SK-N-SH treated with all-trans-retinoic acid at 6 μM for 48 hours (cell line): ENCODE results near the gene CHRNB2.
A peak's percentile ranks its signal among the peaks of the same experiment; 100 is the strongest.

Source experiments
- ATAC-seq: fragments of 200-7000 bp; cut with Tn5 transposase; 3 replicates; pipeline ENCODE4 v1.9.1; 2020; ENCODE audit warnings: mild to moderate bottlenecking, moderate library complexity
- ARNTL ChIP-seq: fragments of 450-650 bp; formaldehyde crosslinking; IDR thresholded peaks from 2 replicates; pipeline ENCODE4 v1.5.0; 2020; ENCODE audit warnings: low read depth, mild to moderate bottlenecking, moderate library complexity, borderline replicate concordance
- BACH2 ChIP-seq: fragments of 250-450 bp; sonication (Bioruptor Pico); IDR thresholded peaks from 2 replicates; pipeline ENCODE4 v1.9.0; 2021; ENCODE audit warnings: mild to moderate bottlenecking, borderline replicate concordance
- CREB5 ChIP-seq: fragments of 250-450 bp; sonication (Bioruptor Pico); IDR thresholded peaks from 2 replicates; pipeline ENCODE4 v1.5.1; 2020; ENCODE audit warnings: low read depth, mild to moderate bottlenecking, moderate library complexity
- CSDC2 ChIP-seq: fragments of 250-450 bp; sonication (Bioruptor Pico); IDR thresholded peaks from 2 replicates; pipeline ENCODE4 v1.5.0; 2020; ENCODE audit warnings: mild to moderate bottlenecking, moderate library complexity
- CSRNP3 ChIP-seq: fragments of 250-450 bp; sonication (Bioruptor Pico); IDR thresholded peaks from 2 replicates; pipeline ENCODE4 v1.5.1; 2021; ENCODE audit warnings: mild to moderate bottlenecking, moderate library complexity
- ESRRG ChIP-seq: fragments of 250-450 bp; sonication (Bioruptor Pico); IDR thresholded peaks from 2 replicates; pipeline ENCODE4 v1.6.1; 2021; ENCODE audit warnings: mild to moderate bottlenecking
- GLIS3 ChIP-seq: fragments of 250-450 bp; sonication (Bioruptor Pico); IDR thresholded peaks from 2 replicates; pipeline ENCODE4 v1.5.0; 2020; ENCODE audit warnings: mild to moderate bottlenecking, moderate library complexity
- ISL1 ChIP-seq: fragments of 250-450 bp; sonication (Bioruptor Pico); IDR thresholded peaks from 2 replicates; pipeline ENCODE4 v2.1.2; 2022; ENCODE audit warnings: mild to moderate bottlenecking, moderate library complexity
- OSR1 ChIP-seq: fragments of 250-450 bp; sonication (Bioruptor Pico); IDR thresholded peaks from 2 replicates; pipeline ENCODE4 v1.8.0; 2022; ENCODE audit warnings: moderate library complexity, mild to moderate bottlenecking, inconsistent platforms
- PATZ1 ChIP-seq: fragments of 250-450 bp; sonication (Bioruptor Pico); IDR thresholded peaks from 2 replicates; pipeline ENCODE4 v1.8.0; 2020; ENCODE audit warnings: mild to moderate bottlenecking, moderate library complexity, borderline replicate concordance
- POU6F1 ChIP-seq: fragments of 250-450 bp; sonication (Bioruptor Pico); IDR thresholded peaks from 2 replicates; pipeline ENCODE4 v1.8.0; 2021; ENCODE audit warnings: low read depth, mild to moderate bottlenecking, moderate library complexity, borderline replicate concordance
- RARB ChIP-seq: fragments of 250-450 bp; sonication (Bioruptor Pico); IDR thresholded peaks from 2 replicates; pipeline ENCODE4 v1.8.0; 2021; ENCODE audit warnings: mild to moderate bottlenecking, moderate library complexity
- TCF4 ChIP-seq: fragments of 250-450 bp; sonication (Bioruptor Pico); IDR thresholded peaks from 2 replicates; pipeline ENCODE4 v1.8.0; 2021; ENCODE audit warnings: mild to moderate bottlenecking, moderate library complexity, borderline replicate concordance
- TSHZ2 ChIP-seq: fragments of 250-450 bp; sonication (Bioruptor Pico); IDR thresholded peaks from 2 replicates; pipeline ENCODE4 v1.5.0; 2020; ENCODE audit warnings: mild to moderate bottlenecking, moderate library complexity
- ZC3H10 ChIP-seq: fragments of 250-450 bp; sonication (Bioruptor Pico); IDR thresholded peaks from 2 replicates; pipeline ENCODE4 v1.5.1; 2021; ENCODE audit warnings: mild to moderate bottlenecking, moderate library complexity
- ZFP3 ChIP-seq: fragments of 250-450 bp; sonication (Bioruptor Pico); IDR thresholded peaks from 2 replicates; pipeline ENCODE4 v1.5.0; 2020; ENCODE audit warnings: mild to moderate bottlenecking, moderate library complexity
- ZFP30 ChIP-seq: fragments of 450-650 bp; formaldehyde crosslinking; IDR thresholded peaks from 2 replicates; pipeline ENCODE4 v1.5.0; 2022; ENCODE audit warnings: mild to moderate bottlenecking, moderate library complexity
- ZNF70 ChIP-seq: fragments of 450-650 bp; formaldehyde crosslinking; IDR thresholded peaks from 2 replicates; pipeline ENCODE4 v1.5.0; 2020; ENCODE audit warnings: mild to moderate bottlenecking, moderate library complexity
- ZNF8 ChIP-seq: fragments of 450-650 bp; formaldehyde crosslinking; IDR thresholded peaks from 2 replicates; pipeline ENCODE4 v1.5.0; 2020; ENCODE audit warnings: mild to moderate bottlenecking, moderate library complexity

CHRNB2 gene

GRCh38 chr1:154607609-154608396 is 40.2 kb downstream of the CHRNB2 start, which contains the start of gene ADAR:
Gene ADAR, minus strand, starts transcription at chr1:154608186. Its CDS starts 180 bp downstream, at chr1:154608006.
- TF ChIP-seq ZNF8: no peak
- TF ChIP-seq ARNTL: no peak
- TF ChIP-seq ZC3H10 (CRISPR knock-in tag): no peak
- no peak for TF ChIP-seq CSDC2 (CRISPR knock-in tag)
- no peak for TF ChIP-seq ZNF70 (CRISPR knock-in tag)
- no peak for TF ChIP-seq POU6F1
- no peak for TF ChIP-seq BACH2
- no peak for TF ChIP-seq GLIS3
- TF ChIP-seq OSR1 (CRISPR knock-in tag): no peak
- TF ChIP-seq RARB (CRISPR knock-in tag): no peak; the same call in 1 of the 2 replicates
- ATAC-seq: peak; percentile 89

- peak; percentile 78 for ATAC-seq
- no peak for TF ChIP-seq POU6F1
- TF ChIP-seq, all 23 proteins: peak for 0
Observed at GRCh38 chr1:154608397-154609270, 41.1 kb downstream of the CHRNB2 start.

GRCh38 chr1:154609398-154610380 is 42.1 kb downstream of the CHRNB2 start:
- peak; percentile 6; the same call in 1 of the 3 replicates for ATAC-seq
- no peak for TF ChIP-seq ARNTL
- TF ChIP-seq TCF4 (CRISPR knock-in tag): no peak
- TF ChIP-seq BACH2: no peak
- no peak for TF ChIP-seq TSHZ2
- TF ChIP-seq ISL1 (CRISPR knock-in tag): no peak
- TF ChIP-seq ESRRG: no peak
- TF ChIP-seq PATZ1 (CRISPR knock-in tag): no peak
- no peak for TF ChIP-seq RARB (CRISPR knock-in tag)
- TF ChIP-seq CREB5 (CRISPR knock-in tag): no peak
- TF ChIP-seq CSDC2 (CRISPR knock-in tag): no peak
- no peak for TF ChIP-seq ZC3H10 (CRISPR knock-in tag)
- TF ChIP-seq GLIS3: no peak
- no peak for TF ChIP-seq ZFP3 (CRISPR knock-in tag)
- no peak for TF ChIP-seq ZNF8
- TF ChIP-seq ZFP30 (CRISPR knock-in tag): no peak
- no peak for TF ChIP-seq POU6F1
- no peak for TF ChIP-seq OSR1 (CRISPR knock-in tag)
- TF ChIP-seq ZNF70 (CRISPR knock-in tag): no peak
- TF ChIP-seq CSRNP3 (CRISPR knock-in tag): no peak
